Measurements from ENCODE around the gene YIPF6. TPM values are rescaled to one million over a fixed set of nuclear protein-coding genes. Genes with fewer than 3 reads are reported as not detected.
"Not testable (repeated sequence)": the region's sequence is repeated elsewhere in the genome, so short reads cannot be mapped to it uniquely, and the experiment has no call there.

The YIPF6 gene
- total RNA-seq, 6 experiments from 2014 or later: 35.5 to 46.2 (median 38.0) TPM

- Mint-ChIP-seq H3K27me3 (ENCODE audit: insufficient read depth) (peaks cover 2% of the 10 kb centered on the region), H3K9me3 (peaks cover 3% of the 10 kb centered on the region; the same call in 1 of the 2 replicates), H3K27ac (no peak overlapping the region), H3K4me1 (ENCODE audit: low read depth) (peaks cover 7% of the 10 kb centered on the region; the same call in 1 of the 2 replicates), H3K36me3 (ENCODE audit: low read depth) (no peaks in the 10 kb centered on the region), H3K4me3 (no peak overlapping the region)
- TF ChIP-seq CTCF (IDR thresholded peaks at IDR 0.05): no peak
- DNase-seq: no peak
These were observed 38.0 kb downstream of the YIPF6 start for GRCh38 chrX:68536884-68537283.

DNA sequence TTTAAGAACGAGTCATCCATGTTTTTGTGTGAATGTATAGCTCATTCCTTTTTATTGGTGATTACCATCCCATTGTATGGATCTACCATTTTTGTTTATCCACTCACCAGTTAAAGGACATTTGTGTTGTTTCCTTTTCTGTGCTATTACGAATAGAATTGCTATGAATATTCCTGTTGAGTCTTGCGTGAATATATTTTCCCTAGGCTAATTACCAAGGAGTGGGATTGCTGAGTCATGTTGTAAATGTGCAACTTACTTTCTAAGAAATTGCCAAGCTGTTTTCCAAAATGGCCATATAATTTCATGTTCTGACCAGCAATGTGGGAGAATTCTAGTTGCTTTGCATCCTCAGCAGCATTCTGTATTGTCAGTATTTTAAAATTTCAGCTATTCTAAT is 51.3 kb downstream of the YIPF6 start:
- H3K4me1 Mint-ChIP-seq (ENCODE audit: low read depth): no peaks in the 10 kb centered on the region
- no peak for TF ChIP-seq CTCF (IDR thresholded peaks at IDR 0.05)
- no peak for DNase-seq
- H3K27ac Mint-ChIP-seq: no peak overlapping the region
- H3K36me3 Mint-ChIP-seq (ENCODE audit: low read depth): no peaks in the 10 kb centered on the region
- no peak overlapping the region for H3K4me3 Mint-ChIP-seq
- no peaks in the 10 kb centered on the region for H3K9me3 Mint-ChIP-seq
- H3K27me3 Mint-ChIP-seq (ENCODE audit: insufficient read depth): no peaks in the 10 kb centered on the region; the same call in 1 of the 2 replicates

GRCh38 chrX:68556036-68556435 is 57.2 kb downstream of the YIPF6 start:
- Mint-ChIP-seq H3K4me3 (no peak overlapping the region), H3K4me1 (ENCODE audit: low read depth) (no peaks in the 10 kb centered on the region), H3K27me3 (ENCODE audit: insufficient read depth) (no peaks in the 10 kb centered on the region), H3K36me3 (ENCODE audit: low read depth) (no peaks in the 10 kb centered on the region), H3K27ac (no peak overlapping the region), H3K9me3 (0 out of 2 replicates have a peak, but pooled peaks cover under 1% of the 10 kb centered on the region)
- DNase-seq: no peak
- TF ChIP-seq CTCF (IDR thresholded peaks at IDR 0.05): no peak

GRCh38 chrX:68557126-68557525 is 58.3 kb downstream of the YIPF6 start:
- not testable (repeated sequence) for H3K27me3 Mint-ChIP-seq (ENCODE audit: insufficient read depth); H3K4me3 Mint-ChIP-seq; DNase-seq

DNA sequence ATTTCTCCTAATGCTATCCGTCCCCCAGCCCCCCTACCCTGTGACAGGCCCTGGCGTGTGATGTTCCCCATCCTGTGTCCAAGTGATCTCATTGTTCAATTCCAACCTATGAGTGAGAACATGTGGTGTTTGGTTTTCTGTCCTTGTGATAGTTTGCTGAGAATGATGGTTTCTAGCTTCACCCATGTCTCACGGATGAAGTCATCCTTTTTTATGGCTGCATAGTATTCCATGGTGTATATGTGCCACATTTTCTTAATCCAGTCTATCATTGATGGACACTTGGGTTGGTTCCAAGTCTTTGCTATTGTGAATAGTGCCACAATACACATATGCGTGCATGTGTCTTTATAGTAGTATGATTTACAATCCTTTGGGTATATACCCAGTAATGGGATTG is 61.1 kb downstream of the YIPF6 start:
- not testable (repeated sequence) for H3K27me3 Mint-ChIP-seq (ENCODE audit: insufficient read depth); H3K4me3 Mint-ChIP-seq; H3K4me1 Mint-ChIP-seq (ENCODE audit: low read depth); H3K36me3 Mint-ChIP-seq (ENCODE audit: low read depth); DNase-seq; H3K27ac Mint-ChIP-seq; H3K9me3 Mint-ChIP-seq

More at GRCh38 chrX:68557126-68557525, 58.3 kb downstream of the YIPF6 start:
- H3K27ac Mint-ChIP-seq; H3K4me1 Mint-ChIP-seq (ENCODE audit: low read depth); H3K9me3 Mint-ChIP-seq; H3K36me3 Mint-ChIP-seq (ENCODE audit: low read depth): not testable (repeated sequence)

GRCh38 chrX:68568136-68568535 is 69.3 kb downstream of the YIPF6 start:
- no peak for DNase-seq
- no peak for TF ChIP-seq CTCF (IDR thresholded peaks at IDR 0.05)
- peaks cover 9% of the 10 kb centered on the region for H3K27me3 Mint-ChIP-seq (ENCODE audit: insufficient read depth)
- no peaks in the 10 kb centered on the region for H3K9me3 Mint-ChIP-seq
- H3K4me1 Mint-ChIP-seq (ENCODE audit: low read depth): peaks cover 23% of the 10 kb centered on the region
- no peak overlapping the region for H3K4me3 Mint-ChIP-seq
- H3K27ac Mint-ChIP-seq: no peak overlapping the region
- no peaks in the 10 kb centered on the region for H3K36me3 Mint-ChIP-seq (ENCODE audit: low read depth)

DNA sequence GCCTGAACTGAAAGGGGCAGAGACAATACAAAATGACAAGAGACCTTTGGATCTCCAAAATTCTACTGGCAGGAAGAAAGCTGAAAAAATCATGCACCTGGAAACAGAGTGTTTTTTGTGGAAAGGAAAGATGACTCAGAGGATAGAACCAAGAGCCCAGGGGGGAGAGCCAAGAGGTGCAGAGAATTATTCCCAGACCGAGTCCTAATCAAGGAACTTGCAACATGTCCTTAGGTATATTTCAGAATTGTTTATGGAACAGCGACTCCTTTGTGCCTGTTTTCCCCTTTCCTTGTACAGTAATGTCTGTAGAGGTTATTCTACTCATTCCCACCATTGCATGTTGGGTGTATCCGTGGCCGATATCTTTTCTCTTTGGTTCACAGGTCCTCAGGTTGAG is 71.7 kb downstream of the YIPF6 start:
- Mint-ChIP-seq H3K36me3 (ENCODE audit: low read depth) (no peaks in the 10 kb centered on the region), H3K27ac (no peak overlapping the region), H3K4me3 (no peak overlapping the region), H3K4me1 (ENCODE audit: low read depth) (peaks cover 23% of the 10 kb centered on the region), H3K9me3 (no peaks in the 10 kb centered on the region), H3K27me3 (ENCODE audit: insufficient read depth) (peaks cover 4% of the 10 kb centered on the region; the same call in 1 of the 2 replicates)
- DNase-seq: no peak
- no peak for TF ChIP-seq CTCF (IDR thresholded peaks at IDR 0.05)
